GM11168 (cell line): Measurements from ENCODE around the gene FNDC3B.

Source experiments
- in situ Hi-C: fragments of 300-500 bp; cut with MboI; formaldehyde crosslinking; loops from one replicate; pipeline ENCODE4 v1.12.0; 2022; ENCODE audit warnings: low sequenced_read_pairs; ENCODE audit not compliant: unreplicated experiment

FNDC3B gene

DNA sequence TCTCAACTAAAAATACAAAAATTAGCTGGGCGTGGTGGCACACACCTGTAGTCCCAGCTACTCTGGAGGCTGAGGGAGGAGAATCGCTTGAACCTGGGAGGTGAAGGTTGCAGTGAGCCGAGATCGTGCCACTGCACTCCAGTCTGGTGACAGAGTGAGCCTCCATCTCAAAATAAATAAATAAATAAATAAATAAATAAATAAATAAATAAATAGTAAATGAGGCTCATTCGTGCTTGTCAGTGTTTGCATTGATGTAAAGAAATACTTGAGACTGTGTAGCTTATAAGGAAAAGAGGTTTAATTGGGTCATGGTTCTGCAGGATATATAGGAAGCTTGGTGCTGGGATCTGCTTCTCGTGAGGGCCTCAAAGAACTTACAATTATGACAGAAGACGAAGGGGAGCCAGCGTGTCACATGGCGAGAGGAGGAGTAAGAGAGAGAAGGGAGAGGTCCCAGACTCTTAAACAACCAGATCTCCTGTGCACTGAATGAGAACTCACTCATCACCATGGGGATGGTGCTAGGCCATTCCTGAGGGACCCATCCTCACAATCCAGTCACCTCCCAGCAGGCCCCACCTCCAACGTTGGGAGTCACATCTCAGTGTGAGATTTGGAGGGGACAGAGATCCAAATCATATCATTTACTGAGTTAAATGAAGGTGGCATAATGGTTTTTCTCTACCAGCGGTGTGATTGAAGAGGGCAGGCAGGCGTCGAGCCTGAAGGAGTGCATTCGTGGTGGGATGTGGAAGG, 104.5 kb downstream of the FNDC3B start:
- in situ Hi-C loops, result no loop called here

DNA sequence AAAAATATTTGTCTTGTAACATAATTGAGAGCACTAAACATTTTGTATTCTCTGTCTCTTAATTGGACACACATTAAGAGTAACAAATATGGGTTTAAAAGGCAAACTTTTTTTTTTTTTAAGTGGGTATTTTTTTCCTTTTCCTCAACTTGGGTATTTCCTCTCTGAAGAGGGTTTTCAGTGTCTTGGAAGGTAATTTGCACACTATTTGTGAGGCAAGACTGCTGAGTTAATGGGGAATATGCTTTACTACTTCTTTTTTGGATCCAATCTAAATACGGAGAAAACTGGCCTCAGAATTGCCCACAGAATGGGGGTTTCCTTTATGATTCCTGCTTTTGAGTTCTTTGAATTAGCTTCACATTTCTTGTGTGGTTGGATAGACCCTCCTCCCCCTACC, 105.2 kb downstream of the FNDC3B start:
- in situ Hi-C loops, result no loop called here

DNA sequence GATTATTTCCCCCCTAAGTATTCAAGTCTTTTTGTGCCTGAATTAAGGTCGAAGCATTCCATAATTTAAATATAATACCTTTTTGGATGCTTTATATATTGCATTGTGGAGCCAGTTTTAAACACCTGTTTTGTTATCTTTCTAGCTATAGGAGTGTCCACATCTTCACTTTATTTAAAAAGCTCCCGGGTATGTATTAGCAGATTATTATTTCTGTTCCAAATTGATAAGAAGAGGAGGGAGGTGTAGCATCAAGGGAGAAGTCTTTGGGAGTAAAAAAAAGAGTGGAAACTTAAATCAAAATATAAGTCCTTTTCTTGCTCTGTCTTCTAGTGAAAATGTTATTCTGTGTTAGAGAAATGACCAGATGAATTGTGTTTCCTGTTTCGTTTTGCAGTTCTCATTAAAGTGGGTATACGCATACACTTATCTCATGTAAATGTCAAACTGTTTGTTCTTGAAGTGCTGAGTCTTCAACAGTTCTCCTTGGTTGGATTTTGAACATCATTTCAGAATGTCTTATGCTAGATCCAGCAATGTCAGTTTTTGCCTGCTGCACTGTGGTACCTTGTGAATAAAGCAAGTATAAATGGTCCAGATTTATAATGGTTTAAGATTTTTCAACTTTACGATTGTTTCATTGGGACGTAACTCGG, 105.8 kb downstream of the FNDC3B start:
- in situ Hi-C loops, result no loop called here

DNA sequence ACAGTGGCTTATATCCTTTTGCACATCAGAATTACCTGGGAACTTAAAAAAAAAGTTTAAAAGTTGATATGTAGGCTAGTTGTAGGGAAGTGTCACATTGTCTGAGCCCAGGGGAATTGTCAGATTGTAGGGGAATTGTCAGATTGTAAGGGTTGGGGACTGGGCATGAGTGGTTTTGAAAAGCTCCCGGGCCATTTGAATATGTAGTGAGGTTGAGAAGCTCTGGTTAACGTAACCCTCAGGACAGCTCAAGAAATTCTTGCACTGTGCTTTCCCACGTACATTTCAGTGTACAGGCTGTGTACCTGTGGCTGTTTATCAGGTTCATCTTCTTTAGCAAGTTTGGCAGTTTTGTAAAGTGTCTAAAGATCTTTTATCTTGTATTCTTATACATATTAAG, 107.0 kb downstream of the FNDC3B start:
- in situ Hi-C loops, result no loop called here

DNA sequence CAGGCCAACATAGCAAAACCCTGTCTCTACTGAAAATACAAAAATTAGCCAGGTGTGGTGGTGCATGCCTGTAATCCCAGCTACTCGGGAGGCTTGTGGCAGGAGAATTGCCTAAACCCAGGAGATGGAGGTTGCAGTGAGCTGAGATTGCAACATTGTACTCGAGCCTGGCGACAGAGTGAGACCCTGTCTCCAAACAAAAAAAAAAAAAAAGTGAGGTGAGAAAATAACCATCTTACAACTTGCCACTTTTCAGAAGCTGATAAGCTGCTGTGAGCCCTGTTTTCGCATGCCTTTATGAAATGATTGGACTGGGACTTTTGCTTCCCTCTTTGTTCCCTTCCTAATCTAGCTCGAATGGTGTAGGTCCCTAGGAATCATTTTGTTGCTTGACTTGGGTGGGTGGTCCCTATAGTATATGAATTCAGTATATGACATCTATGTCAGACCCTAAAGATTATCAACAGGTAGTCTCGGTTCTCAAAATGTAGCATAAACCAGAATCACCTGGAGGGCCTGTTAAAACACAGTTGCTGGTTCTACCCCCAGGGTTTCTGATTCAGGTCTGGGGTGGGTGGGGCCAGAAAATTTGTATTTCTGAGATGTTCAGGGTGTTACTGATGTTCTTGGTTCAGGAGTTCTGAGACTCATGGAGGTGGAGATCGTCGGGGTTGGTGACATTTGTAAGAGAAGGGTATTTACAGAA, 107.9 kb downstream of the FNDC3B start:
- in situ Hi-C loops, result no loop called here

DNA sequence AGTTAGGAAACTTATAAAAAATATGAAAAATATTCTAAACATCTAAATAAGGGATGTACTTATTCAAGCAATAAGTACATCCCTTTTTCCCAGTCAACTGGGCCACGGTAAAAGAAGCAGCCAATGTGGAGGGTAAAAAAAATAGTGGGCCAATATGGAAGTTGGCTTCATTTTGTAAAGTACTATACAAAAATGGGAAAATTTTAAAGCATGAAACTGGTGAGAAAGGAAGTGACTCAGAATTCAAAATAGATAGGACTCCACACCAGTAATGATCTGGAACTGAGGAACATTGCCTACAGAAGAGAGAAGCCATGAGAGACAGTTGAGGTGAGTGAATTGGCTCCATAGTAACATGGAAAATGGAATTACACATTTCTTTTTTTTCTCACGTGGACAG, 108.9 kb downstream of the FNDC3B start:
- in situ Hi-C loops, result no loop called here

DNA sequence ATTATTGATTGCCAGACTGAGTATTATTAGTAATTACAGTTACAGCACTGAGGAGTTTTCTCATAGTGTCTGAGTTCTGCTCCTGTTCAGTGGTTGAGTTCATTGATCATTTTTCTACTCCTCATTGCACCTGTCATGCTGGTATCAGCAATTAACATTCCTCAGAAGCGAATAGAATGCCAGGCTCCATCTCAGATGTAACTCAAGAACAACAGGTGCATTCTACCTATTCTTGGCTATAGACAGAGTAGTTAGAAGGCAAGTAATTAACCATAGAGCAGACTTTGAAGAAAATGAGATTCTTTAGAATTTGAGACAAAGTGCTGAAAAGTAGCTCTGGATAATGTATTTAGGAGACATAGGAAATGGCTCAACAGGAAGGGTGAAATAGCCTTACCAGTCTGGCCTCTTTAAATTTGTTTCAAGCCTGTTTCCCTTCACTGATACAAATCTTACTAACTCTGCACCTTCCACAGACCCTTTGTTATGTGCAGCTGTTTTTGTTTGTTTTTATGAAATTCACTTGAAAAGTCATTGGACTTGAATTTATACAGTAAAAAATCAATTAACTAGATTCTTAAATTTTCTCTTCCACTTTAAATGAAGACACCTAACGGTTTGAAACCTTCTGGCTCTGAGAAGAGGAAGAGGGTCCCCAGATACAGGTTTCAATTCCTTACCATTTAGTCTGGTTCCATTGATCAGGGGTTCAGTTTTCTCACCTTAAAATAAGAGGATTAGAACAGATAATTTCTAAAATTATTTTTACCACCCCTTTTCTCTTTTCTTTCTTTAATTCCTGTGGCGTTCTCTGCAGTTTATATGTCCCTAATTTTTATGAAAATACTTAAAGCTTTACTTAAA, 109.6 kb downstream of the FNDC3B start:
- in situ Hi-C loops, result no loop called here

DNA sequence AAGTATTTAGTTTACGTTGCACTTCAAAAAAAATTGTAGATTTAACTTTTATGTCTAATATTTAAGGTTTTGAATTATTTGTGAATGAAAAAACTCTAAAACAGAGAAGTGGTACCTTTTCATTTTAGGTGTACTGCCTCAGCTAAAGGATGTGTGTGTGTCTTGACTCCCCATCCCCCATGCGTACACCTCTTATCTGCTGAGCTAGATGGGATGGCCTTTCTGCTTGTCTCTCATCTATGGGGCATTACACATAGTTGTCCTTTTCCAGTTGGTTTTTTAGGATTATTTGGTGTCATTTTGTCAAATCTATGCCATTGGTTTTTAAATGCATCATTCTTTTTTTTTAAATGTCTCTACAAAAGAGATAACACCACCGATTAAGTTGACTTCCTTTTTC, 110.9 kb downstream of the FNDC3B start:
- in situ Hi-C loops, result no loop called here

DNA sequence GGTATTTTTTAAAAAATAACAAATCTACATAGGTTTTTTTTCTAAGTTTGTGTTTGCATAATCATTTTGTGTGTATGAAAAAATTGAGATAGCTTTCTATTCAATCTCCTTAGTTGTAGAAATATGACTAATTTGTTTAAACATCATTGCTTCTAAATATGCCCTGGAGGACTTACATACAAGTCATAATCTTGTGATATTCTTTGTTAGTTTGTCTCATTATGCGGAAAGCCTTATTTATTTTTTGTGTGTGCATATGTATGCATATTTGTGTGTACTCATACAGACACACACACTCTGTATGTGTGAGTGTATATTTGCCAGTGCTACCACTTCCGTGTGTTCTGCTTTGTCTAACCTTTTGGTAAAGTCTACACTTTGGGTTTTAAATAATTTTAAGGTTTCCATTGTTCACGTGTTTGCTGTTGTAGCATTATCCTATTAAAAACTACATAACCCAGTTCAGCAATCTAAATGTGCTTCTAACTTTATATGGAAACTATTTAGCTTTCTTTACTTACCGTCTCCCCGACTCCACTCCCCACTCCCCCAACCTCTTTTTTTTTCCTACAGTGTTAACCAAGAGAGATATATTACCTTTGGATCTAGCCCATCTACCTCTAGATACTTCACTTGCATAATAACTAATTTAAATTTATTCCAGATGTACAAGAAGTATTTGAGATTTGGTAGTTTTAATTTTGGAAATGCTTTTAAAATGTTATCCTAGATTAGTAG, 111.7 kb downstream of the FNDC3B start:
- in situ Hi-C loops, result no loop called here

DNA sequence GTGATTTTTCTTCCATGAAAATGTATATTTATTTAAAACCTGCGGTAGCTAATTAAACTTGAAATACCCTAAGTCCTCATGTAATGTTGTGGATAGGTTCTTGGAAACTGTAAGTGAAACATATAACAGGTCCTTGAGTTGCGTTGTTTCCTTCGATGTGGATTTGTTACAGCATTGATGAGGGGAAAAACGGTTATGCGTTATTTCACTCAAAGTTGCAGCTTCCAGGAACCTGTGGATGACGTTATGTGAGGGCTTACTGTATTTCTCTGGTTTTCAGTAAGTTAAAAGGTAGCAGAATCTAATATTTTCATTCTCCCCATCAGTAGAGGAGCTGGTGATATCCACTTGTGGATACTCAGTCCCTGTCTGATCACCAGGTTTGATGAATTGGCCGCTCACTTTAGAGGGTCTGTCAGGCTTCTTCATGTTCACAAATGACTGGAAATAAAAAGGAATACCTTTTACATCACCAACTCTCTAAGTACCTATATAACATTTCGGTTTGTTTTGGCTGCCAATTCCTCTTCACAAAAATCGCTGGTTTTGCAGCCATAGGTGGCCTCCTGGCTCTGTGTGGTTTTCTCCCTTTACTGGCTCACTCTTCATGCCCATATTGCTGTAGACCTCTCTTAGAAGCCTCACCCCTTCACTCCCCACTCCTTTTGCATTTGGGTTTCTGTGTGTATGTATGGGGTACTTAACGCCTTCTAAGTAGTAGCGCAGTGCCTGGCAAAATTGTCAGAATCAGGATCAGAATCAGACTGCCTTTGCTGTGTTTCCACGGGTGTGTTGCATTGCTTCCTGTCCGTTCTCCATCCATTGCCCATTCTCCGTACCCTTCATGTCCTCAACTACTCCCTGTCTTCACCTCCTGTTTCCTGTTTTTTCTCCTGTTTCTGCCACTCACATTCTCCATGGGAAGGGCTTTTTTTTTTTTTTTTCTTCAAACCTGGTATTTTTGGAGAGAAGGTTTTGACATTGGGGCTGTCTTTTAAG, 112.6 kb downstream of the FNDC3B start:
- in situ Hi-C loops, result no loop called here

DNA sequence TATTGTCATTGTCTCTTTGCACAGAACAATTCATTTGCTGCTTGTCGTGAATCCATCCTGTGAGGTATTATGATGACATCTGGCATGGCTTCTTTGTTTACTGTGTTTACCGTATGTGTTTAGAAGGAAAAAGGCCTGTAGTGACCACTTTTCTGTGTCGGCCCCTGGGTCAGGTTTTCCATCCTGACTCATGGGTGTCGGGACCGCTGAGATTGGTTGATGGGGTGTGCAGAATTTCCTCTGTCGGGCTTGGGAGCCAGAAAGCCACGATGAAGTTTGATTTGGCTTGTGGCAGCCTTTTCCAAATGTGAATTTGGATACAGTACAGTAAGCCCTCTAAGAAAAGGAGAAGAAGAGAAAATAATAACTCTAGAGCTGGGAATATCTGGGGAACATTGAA, 113.5 kb downstream of the FNDC3B start:
- in situ Hi-C loops, result no loop called here

DNA sequence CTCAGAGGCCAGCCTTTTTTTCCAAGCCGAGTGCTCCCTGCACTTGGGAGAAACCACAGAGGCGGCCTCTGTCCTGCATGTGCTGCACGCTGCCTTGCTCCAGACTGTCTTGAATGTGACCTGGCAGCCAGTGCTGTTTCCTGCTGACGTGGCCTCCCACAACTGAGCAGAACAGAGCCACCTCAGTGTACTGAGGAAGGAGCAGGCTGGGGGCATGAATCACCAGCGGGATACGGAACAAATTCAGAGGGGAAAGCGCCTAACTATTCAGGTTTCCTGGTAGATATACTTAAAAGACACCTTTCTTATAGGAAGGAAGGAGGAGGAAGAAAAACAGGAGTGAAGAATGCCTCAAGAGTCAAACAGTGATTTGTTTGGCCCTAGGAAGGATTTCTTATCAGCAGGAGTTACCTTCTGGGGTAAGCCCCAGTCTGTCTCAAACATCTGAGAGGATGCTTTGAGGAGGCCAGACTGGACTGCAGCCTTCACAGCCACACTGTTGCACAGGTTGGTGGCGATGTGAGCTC, 114.0 kb downstream of the FNDC3B start:
- in situ Hi-C loops, result no loop called here

DNA sequence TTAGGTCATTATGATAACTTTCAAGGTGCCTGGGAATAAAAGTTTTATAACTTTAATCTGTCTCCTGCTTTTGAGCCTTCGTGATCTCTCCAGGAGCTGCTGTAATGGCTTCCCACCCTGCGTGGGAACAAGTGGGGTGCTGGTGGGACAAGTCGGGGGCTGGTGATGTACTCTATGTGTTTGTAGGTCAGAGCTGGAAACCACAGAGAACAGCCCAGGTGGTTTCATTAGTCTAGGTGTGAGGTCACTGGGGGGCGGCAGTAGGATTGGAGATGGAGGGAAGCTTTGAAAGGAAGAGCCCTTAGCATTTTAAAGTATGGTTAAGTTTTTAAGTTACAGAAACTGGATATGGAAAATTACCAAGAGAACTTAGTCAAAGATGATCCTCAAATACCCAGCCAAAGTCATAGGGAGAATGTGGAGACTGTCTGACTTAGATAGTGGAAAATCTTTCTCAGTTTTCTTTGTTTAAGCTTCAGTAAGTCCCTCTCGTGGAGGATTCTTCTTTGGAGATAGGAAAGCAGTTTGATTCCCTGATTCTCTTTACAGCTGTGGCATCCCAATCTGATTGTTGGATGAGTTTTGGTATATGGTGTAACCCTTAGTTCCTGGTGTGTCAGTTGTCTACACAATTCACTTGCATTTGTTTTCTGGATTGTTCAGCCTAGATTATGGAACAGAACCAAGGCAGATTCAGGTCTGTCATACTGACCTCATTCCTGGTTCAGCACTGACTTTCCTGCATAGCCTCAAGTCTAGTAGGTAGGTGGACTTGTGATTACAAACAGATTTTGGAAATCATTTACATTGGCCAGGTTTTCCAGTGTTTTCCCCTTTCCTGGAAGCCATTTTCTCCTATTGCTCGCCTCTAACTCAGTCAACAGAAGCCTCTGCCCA, 115.6 kb downstream of the FNDC3B start:
- in situ Hi-C loops, result no loop called here

DNA sequence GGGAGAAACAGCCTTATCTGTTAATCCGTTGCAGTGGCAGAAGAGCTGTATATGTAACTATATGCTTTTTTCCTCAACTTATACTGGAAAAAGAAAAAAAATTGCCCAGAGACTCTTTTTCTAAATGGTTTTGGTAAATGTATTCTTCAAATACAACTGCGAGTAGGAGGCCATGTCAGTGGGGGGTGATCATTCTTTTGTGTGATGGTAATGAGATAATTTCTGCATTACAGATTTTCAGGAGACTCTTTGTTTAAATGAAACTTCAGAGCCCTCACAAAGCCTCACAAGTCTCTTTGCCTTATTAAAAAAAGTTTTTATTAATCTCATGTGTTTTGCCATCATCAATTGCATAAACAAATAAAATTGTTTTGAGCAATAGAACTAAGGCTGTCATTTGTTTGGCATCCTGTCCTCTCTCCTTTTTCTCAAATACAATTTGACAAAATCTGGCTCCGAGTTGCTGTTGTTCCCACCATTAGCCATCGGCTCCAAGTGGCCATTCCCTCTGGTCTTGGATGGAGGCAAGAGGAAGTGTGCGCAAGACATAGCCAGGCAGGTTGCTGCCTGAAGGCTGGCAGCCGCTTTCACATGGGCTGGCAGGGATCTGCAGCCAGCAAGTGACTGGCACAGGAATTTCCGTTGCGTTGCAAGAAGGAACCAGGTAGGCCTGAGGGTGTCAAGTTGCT, 116.7 kb downstream of the FNDC3B start:
- in situ Hi-C loops, result no loop called here

DNA sequence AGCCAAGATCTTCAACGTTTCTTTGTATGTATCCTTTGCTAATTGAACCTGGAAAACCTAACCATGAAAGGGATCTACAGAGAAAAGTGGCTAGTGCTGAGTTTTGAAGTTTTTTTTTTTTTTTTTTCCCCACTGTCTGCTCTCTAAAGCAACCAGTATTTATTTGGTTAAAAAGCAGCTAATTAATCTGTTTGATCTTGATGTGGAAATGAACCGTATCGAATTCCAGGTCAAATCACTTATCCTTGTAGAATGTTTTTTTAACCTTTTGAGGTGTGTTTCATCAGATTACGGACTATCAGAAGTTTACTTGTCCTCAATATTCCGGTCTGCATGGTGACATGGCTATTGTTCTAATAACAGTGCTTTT, 117.2 kb downstream of the FNDC3B start:
- in situ Hi-C loops, result no loop called here

DNA sequence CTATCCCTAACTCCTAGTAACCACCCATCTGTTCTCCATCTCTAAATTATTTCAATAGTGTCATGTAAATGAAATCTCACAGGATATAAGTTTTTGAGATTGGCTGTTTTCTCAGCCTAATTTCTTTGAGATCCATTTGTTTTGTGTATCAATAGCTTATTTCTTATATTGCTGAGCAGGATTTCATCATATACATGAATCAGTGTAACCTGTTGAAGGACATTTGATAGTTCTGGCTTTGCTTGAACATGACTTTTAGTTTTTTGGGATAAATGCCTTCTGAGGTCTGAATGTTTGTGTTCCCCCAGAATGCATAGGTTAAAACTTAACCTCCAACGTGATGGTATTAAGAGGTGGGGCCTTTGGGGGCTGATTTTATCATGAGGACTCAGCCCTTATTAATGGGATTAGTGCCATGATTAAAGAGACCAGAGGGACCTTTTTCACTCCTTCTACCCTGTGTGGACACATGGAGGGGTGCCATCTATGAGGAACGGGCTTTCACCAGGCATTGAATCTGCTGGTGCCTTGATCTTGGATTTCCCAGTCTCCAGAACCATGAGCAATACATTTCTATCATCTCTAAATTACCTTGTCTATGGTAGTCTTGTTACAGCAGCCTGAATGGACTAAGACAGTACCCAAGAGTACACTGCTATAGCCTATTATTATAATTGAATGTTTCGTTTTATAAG, 118.3 kb downstream of the FNDC3B start:
- in situ Hi-C loops, result no loop called here
